Prostate gland (tissue), 2 donors: ENCODE data around the gene GDPD5.

Experiments used
- CTCF ChIP-seq, 4 experiments: fragments of 200-600 bp in 2 of 4; fragments of 450-650 bp in 2 of 4; sonication (generic) in 2 of 4; IDR thresholded peaks; 1 replicate in 3 of 4; 2 replicates in 1 of 4; pipeline ENCODE4 v1.5.1; 2016 to 2019; ENCODE audit warnings: antibody characterized with exemption in 4 of 4, mild to moderate bottlenecking in 2 of 4, moderate library complexity in 2 of 4
- POLR2A ChIP-seq: fragments of 450-650 bp; IDR thresholded peaks from one replicate; pipeline ENCODE4 v1.6.1; 2016; ENCODE audit warnings: antibody characterized with exemption, mild to moderate bottlenecking
- POLR2AphosphoS5 ChIP-seq: sonication (generic); formaldehyde crosslinking; IDR thresholded peaks from one replicate; pipeline ENCODE4 v1.6.1; 2017; ENCODE audit warnings: antibody characterized with exemption

GRCh38 chr11:75541193-75542087 lies 15.7 kb upstream of the GDPD5 start:
- TF ChIP-seq POLR2AphosphoS5 (no peak), POLR2A (no peak), CTCF (IDR thresholded peaks at IDR 0.05) (no peak)
